B cell (primary cell): Measurements from ENCODE around the gene RAB25. TPM values are rescaled to one million over a fixed set of nuclear protein-coding genes. Genes with fewer than 3 reads are reported as not detected.

Source experiments
- polyA plus RNA-seq: library from polyadenylated mRNA; depleted of rRNA; stranded (reverse); fragments of >200 nt; gene quantifications from 2 replicates; pipeline ENCODE4 v1.2.3, GENCODE V29; 2012
- total RNA-seq, 2 donors: library from RNA; stranded (reverse); fragments of 120-200 nt in 1 of 2; gene quantifications; 1 replicate in 1 of 2; 2 replicates in 1 of 2; pipeline versions ENCODE4 v1.2.3 to v1.2.4, GENCODE V29; 2013 to 2022

Gene RAB25
- total and polyA plus RNA-seq, 2 donors (not counting 1 experiment from before 2014, with no cell fraction given) = 0.69 to 2.2 TPM

Other genes starting within 250 kb of the RAB25 start
- 127 TPM in 2 replicates for gene GON4L, start 203.9 kb upstream of the RAB25 start, total RNA-seq
- gene GON4L, start 203.9 kb upstream of the RAB25 start, polyA plus RNA-seq = 54.4 and 57.7 TPM in 2 replicates
- 6.2 and 6.6 TPM in 2 replicates for gene SYT11, start 201.6 kb upstream of the RAB25 start, total RNA-seq
- gene SYT11, start 201.6 kb upstream of the RAB25 start, polyA plus RNA-seq = 1.8 and 3.0 TPM in 2 replicates
- gene RIT1, start 149.8 kb upstream of the RAB25 start, total RNA-seq = 43.4 and 45.7 TPM in 2 replicates
- 14.2 and 28.6 TPM in 2 replicates for gene RIT1, start 149.8 kb upstream of the RAB25 start, polyA plus RNA-seq
- 122 TPM in 2 replicates for gene KHDC4, start 126.7 kb upstream of the RAB25 start, total RNA-seq
- 47.3 and 51.3 TPM in 2 replicates for gene KHDC4, start 126.7 kb upstream of the RAB25 start, polyA plus RNA-seq
- gene RXFP4, start 119.5 kb upstream of the RAB25 start, total RNA-seq = 0.32 TPM in 1 of 2 replicates, not detected in the other
- 0.12 TPM in 1 of 2 replicates, not detected in the other for gene RXFP4, start 119.5 kb upstream of the RAB25 start, polyA plus RNA-seq
- 245 and 247 TPM in 2 replicates for gene ARHGEF2, start 82.6 kb upstream of the RAB25 start, total RNA-seq
- gene ARHGEF2, start 82.6 kb upstream of the RAB25 start, polyA plus RNA-seq = 241 and 269 TPM in 2 replicates
- 160 and 161 TPM in 2 replicates for gene SSR2, start 40.2 kb upstream of the RAB25 start, total RNA-seq
- 359 and 386 TPM in 2 replicates for gene SSR2, start 40.2 kb upstream of the RAB25 start, polyA plus RNA-seq
- gene UBQLN4, start 7.4 kb upstream of the RAB25 start, total RNA-seq = 35.1 and 39.0 TPM in 2 replicates
- 20.9 and 24.1 TPM in 2 replicates for gene UBQLN4, start 7.4 kb upstream of the RAB25 start, polyA plus RNA-seq
- 31.5 and 37.8 TPM in 2 replicates for gene LAMTOR2, start 6.4 kb upstream of the RAB25 start, total RNA-seq
- gene LAMTOR2, start 6.4 kb upstream of the RAB25 start, polyA plus RNA-seq = 27.9 and 55.9 TPM in 2 replicates
- gene MEX3A, start 21.3 kb downstream of the RAB25 start, total RNA-seq = 0.73 and 1.1 TPM in 2 replicates
- gene MEX3A, start 21.3 kb downstream of the RAB25 start, polyA plus RNA-seq = 0.22 and 0.27 TPM in 2 replicates
- 28.7 and 32.3 TPM in 2 replicates for gene LMNA, start 53.6 kb downstream of the RAB25 start, total RNA-seq
- gene LMNA, start 53.6 kb downstream of the RAB25 start, polyA plus RNA-seq = 19.4 and 53.1 TPM in 2 replicates
- 6.4 and 9.2 TPM in 2 replicates for gene SEMA4A, start 92.4 kb downstream of the RAB25 start, total RNA-seq
- gene SEMA4A, start 92.4 kb downstream of the RAB25 start, polyA plus RNA-seq = 15.5 and 23.2 TPM in 2 replicates
- gene SLC25A44, start 132.9 kb downstream of the RAB25 start, total RNA-seq = 26.6 and 27.2 TPM in 2 replicates
- 14.9 and 21.9 TPM in 2 replicates for gene SLC25A44, start 132.9 kb downstream of the RAB25 start, polyA plus RNA-seq
- 58.3 and 64.3 TPM in 2 replicates for gene PMF1, start 151.8 kb downstream of the RAB25 start, total RNA-seq
- gene PMF1, start 151.8 kb downstream of the RAB25 start, polyA plus RNA-seq = 101 and 114 TPM in 2 replicates
- 7.4 and 8.3 TPM in 2 replicates for gene BGLAP, start 181.0 kb downstream of the RAB25 start, total RNA-seq
- gene BGLAP, start 181.0 kb downstream of the RAB25 start, polyA plus RNA-seq = 1.4 and 3.1 TPM in 2 replicates
- 1.4 and 1.8 TPM in 2 replicates for gene PAQR6, start 186.9 kb downstream of the RAB25 start, total RNA-seq
- gene PAQR6, start 186.9 kb downstream of the RAB25 start, polyA plus RNA-seq = 1.3 and 1.8 TPM in 2 replicates
- 74.0 and 77.0 TPM in 2 replicates for gene SMG5, start 221.7 kb downstream of the RAB25 start, total RNA-seq
- 45.8 and 53.5 TPM in 2 replicates for gene SMG5, start 221.7 kb downstream of the RAB25 start, polyA plus RNA-seq
- 9.9 and 11.5 TPM in 2 replicates for gene TMEM79, start 223.2 kb downstream of the RAB25 start, total RNA-seq
- gene TMEM79, start 223.2 kb downstream of the RAB25 start, polyA plus RNA-seq = 16.9 and 19.1 TPM in 2 replicates
- 21.2 and 21.3 TPM in 2 replicates for gene GLMP, start 234.5 kb downstream of the RAB25 start, total RNA-seq
- 4.2 and 10.2 TPM in 2 replicates for gene GLMP, start 234.5 kb downstream of the RAB25 start, polyA plus RNA-seq
- 0.49 TPM in 1 of 2 replicates, not detected in the other for gene VHLL, start 238.1 kb downstream of the RAB25 start, total RNA-seq
- gene VHLL, start 238.1 kb downstream of the RAB25 start, polyA plus RNA-seq = 0.36 and 0.45 TPM in 2 replicates